ENCODE data around the gene ELL3. TPM values are rescaled to one million over a fixed set of nuclear protein-coding genes. Genes with fewer than 3 reads are reported as not detected.

Gene ELL3
- total RNA-seq, 4 donors from 2014 or later = 11.4 to 29.3 (median 13.0) TPM

DNA sequence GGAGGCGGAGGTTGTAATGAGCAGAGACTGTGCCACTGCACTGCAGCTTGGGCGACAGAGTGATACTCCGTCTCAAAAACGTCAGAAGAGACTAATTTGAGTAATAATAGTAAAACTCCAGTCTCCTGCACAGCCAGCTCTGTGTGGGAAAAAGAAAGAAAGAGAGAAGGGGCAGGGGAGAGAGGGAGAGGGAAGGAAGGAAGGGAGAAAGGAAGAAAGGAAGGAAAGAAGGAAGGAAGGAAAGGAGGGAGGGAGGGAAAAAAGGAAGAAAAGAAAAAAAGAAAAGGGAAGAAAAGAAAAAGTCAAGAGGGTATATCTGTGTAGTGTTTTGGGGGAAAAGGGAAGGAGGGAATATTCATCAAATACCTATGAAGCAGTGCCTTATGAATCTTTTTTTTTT, 53.6 kb downstream of the ELL3 start:
- no peaks in the 10 kb centered on the region for H3K27me3 ChIP-seq

More for the DNA sequence above, 53.6 kb downstream of the ELL3 start:
- H3K4me3 ChIP-seq = no peak overlapping the region
- TF ChIP-seq POLR2A (IDR thresholded peaks at IDR 0.05) (no peak), EP300 (IDR thresholded peaks at IDR 0.05) (no peak)
- TF ChIP-seq, protein P1, sequence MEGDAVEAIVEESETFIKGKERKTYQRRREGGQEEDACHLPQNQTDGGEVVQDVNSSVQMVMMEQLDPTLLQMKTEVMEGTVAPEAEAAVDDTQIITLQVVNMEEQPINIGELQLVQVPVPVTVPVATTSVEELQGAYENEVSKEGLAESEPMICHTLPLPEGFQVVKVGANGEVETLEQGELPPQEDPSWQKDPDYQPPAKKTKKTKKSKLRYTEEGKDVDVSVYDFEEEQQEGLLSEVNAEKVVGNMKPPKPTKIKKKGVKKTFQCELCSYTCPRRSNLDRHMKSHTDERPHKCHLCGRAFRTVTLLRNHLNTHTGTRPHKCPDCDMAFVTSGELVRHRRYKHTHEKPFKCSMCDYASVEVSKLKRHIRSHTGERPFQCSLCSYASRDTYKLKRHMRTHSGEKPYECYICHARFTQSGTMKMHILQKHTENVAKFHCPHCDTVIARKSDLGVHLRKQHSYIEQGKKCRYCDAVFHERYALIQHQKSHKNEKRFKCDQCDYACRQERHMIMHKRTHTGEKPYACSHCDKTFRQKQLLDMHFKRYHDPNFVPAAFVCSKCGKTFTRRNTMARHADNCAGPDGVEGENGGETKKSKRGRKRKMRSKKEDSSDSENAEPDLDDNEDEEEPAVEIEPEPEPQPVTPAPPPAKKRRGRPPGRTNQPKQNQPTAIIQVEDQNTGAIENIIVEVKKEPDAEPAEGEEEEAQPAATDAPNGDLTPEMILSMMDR (IDR thresholded peaks at IDR 0.05) = no peak
- H3K4me1 ChIP-seq = no peaks in the 10 kb centered on the region
- no peak overlapping the region for H3K27ac ChIP-seq
- H3K36me3 ChIP-seq = no peaks in the 10 kb centered on the region
- no peaks in the 10 kb centered on the region for H3K9me3 ChIP-seq
- 73 to 79% methylated on average over 4 of the region's 4 CpGs for WGBS, 2 donors
- DNase-seq (ENCODE audit: low spot score in 2 of 2) = no peak

Small RNA genes lying within 50 kb of the gene (small RNA-seq; reads per million reads assigned to genes)
- gene MIR1282 = not detected
- gene RNU6-354P = not detected

Other genes starting within 250 kb of the ELL3 start
- 10 to 100 TPM; 22.6 to 57.9 (median 40.4) TPM for gene PPIP5K1, start 186.8 kb downstream of the ELL3 start, total RNA-seq
- not detected for gene CKMT1B, start 182.9 kb downstream of the ELL3 start, total RNA-seq
- 1 to 10 TPM in 3 of 4 donors, under 1 TPM in 1; 0.30 to 1.4 (median 1.2) TPM for gene STRC, start 158.2 kb downstream of the ELL3 start, total RNA-seq
- gene CATSPER2, start 128.1 kb downstream of the ELL3 start, total RNA-seq = 10 to 100 TPM in 1 of 4 donors, 1 to 10 TPM in 3; 1.2 to 18.6 (median 6.3) TPM
- gene CKMT1A, start 83.1 kb downstream of the ELL3 start, total RNA-seq = not detected
- 100 to 1,000 TPM in 1 of 4 donors, 10 to 100 TPM in 3; 75.4 to 107 (median 94.2) TPM for gene PDIA3, start 30.5 kb downstream of the ELL3 start, total RNA-seq
- 100 to 1,000 TPM; 698 to 988 (median 804) TPM for gene SERF2, start 15.4 kb upstream of the ELL3 start, total RNA-seq
- gene SERINC4, start 23.3 kb upstream of the ELL3 start, total RNA-seq = under 1 TPM in 1 of 4 donors, not detected in 3; 0.20 TPM
- gene HYPK, start 23.6 kb upstream of the ELL3 start, total RNA-seq = 10 to 100 TPM in 3 of 4 donors, 1 to 10 TPM in 1; 7.5 to 27.6 (median 12.1) TPM
- gene MFAP1, start 47.7 kb upstream of the ELL3 start, total RNA-seq = 10 to 100 TPM in 3 of 4 donors, 1 to 10 TPM in 1; 9.6 to 15.7 (median 11.9) TPM
- 1 to 10 TPM; 2.7 to 7.5 (median 2.9) TPM for gene WDR76, start 50.0 kb upstream of the ELL3 start, total RNA-seq

All from tibial nerve (tissue), 4 donors.